Fibroblast of skin of scalp (primary cell): ENCODE measurements around the gene MYH10.

Source experiments
- DNase-seq: peaks from one replicate; pipeline ENCODE4 v3.0.0-alpha.2; 2013

The MYH10 gene

GRCh38 chr17:8649157-8650118 is 18.9 kb upstream of the MYH10 start:
- DNase-seq = peak; percentile 93

GRCh38 chr17:8647956-8648355 is 17.4 kb upstream of the MYH10 start:
- no peak for DNase-seq

GRCh38 chr17:8647202-8647601 is 16.7 kb upstream of the MYH10 start:
- no peak for DNase-seq

- DNase-seq = no peak
Measured at GRCh38 chr17:8644507-8644902, 14.0 kb upstream of the MYH10 start.

GRCh38 chr17:8643855-8644506 is 13.5 kb upstream of the MYH10 start:
- no peak for DNase-seq

GRCh38 chr17:8639709-8640108 is 9.2 kb upstream of the MYH10 start:
- DNase-seq = no peak

GRCh38 chr17:8632061-8632460 is 1.5 kb upstream of the MYH10 start:
- no peak for DNase-seq

- DNase-seq = no peak
Measured at GRCh38 chr17:8631554-8631877, 991 bp upstream of the MYH10 start.

GRCh38 chr17:8630802-8631553 is 453 bp upstream of the MYH10 start:
- DNase-seq = peak; percentile 100

- no peak for DNase-seq
Measured at GRCh38 chr17:8629371-8630226, 926 bp downstream of the MYH10 start.

- no peak for DNase-seq
Measured at GRCh38 chr17:8628609-8629169, 1.8 kb downstream of the MYH10 start.

GRCh38 chr17:8628172-8628571 is 2.4 kb downstream of the MYH10 start:
- DNase-seq = no peak

GRCh38 chr17:8623591-8623990 is 6.9 kb downstream of the MYH10 start:
- DNase-seq = peak; percentile 81

- DNase-seq = no peak
Measured at GRCh38 chr17:8622191-8622590, 8.3 kb downstream of the MYH10 start.

- no peak for DNase-seq
Measured at GRCh38 chr17:8621585-8621984, 8.9 kb downstream of the MYH10 start.

- DNase-seq = no peak
Measured at GRCh38 chr17:8619294-8619693, 11.2 kb downstream of the MYH10 start.

GRCh38 chr17:8618825-8619224 is 11.7 kb downstream of the MYH10 start:
- DNase-seq = no peak

- no peak for DNase-seq
Measured at GRCh38 chr17:8614988-8615387, 15.5 kb downstream of the MYH10 start.

GRCh38 chr17:8611619-8612298 is 18.8 kb downstream of the MYH10 start:
- peak; percentile 72 for DNase-seq

- DNase-seq = peak; percentile 45
Measured at GRCh38 chr17:8611137-8611536, 19.4 kb downstream of the MYH10 start.

GRCh38 chr17:8610558-8610957 is 20.0 kb downstream of the MYH10 start:
- no peak for DNase-seq
